Spleen (tissue), 7 donors: ENCODE measurements around the gene DIP2A.

ENCODE experiments used
- CTCF ChIP-seq, 11 experiments: fragments of 200-600 bp in 7 of 11; fragments of 450-650 bp in 4 of 11; sonication (generic) in 4 of 11; IDR thresholded peaks in 8 of 11; conservative IDR thresholded peaks in 3 of 11; 1 replicate in 7 of 11; 2 replicates in 4 of 11; pipeline versions ENCODE4 v1.4.0 to v1.8.0; 2016 to 2021; ENCODE audit warnings: antibody characterized with exemption in 11 of 11, inconsistent platforms in 4 of 11, mild to moderate bottlenecking in 1 of 11
- POLR2A ChIP-seq, 3 donors: fragments of 450-650 bp; IDR thresholded peaks; one replicate each; pipeline ENCODE4 v1.5.1; 2017; ENCODE audit warnings: antibody characterized with exemption in 3 of 3, mild to moderate bottlenecking in 1 of 3
- POLR2AphosphoS5 ChIP-seq, 3 donors: sonication (generic); formaldehyde crosslinking; IDR thresholded peaks; one replicate each; pipeline ENCODE4 v1.5.1; 2017; ENCODE audit warnings: antibody characterized with exemption in 3 of 3
- donor health status: DM: no; HTN: no; CAD: no; lungs with moderate emphysema.
- donor health status: DM: no; HTN: no; CAD: no.
- donor health status: DM: no; HTN: no; CAD: no.

DNA sequence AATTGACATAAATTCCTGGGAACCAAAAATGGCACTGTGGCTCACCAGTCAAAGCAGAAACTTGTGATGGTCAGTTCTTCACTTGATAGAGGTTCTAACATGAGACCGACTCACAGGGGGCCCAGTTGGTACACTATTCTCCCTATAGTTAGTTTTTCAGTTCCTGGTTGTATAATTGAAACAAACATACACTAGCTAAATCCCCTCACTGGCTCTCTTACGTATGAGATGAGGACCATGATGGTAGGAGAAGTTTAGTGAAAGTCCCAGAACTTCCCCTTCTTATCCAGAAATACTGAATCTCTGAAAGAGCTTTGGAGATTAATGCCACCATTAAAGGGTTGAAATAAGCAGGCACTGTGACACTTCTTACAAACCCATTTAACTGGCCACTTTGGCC is 148.9 kb downstream of the DIP2A start:
- TF ChIP-seq POLR2A (IDR thresholded peaks at IDR 0.05), result no peak
- TF ChIP-seq POLR2AphosphoS5 (IDR thresholded peaks at IDR 0.05), result no peak
- TF ChIP-seq CTCF (IDR thresholded peaks at IDR 0.05 in 8 of 11, conservative IDR thresholded peaks at IDR 0.05 in 3 of 11), result no peak
